Mucosa of gallbladder (tissue), 1 donor: ENCODE measurements around the gene C9orf78. TPM values are rescaled to one million over a fixed set of nuclear protein-coding genes. Genes with fewer than 3 reads are reported as not detected.

Experiments used
- total RNA-seq: library from RNA; stranded (reverse); gene quantifications from one replicate; pipeline ENCODE4 v1.2.1, GENCODE V29; 2021
- donor health status: DM: no; HTN: no; CAD: no.

The C9orf78 gene
- total RNA-seq, 1 donor from 2014 or later: 53.6 TPM

Other genes with a start within 250 kb of the C9orf78 start
- gene C9orf50, start 214.2 kb downstream of the C9orf78 start, total RNA-seq: 1.0 TPM
- gene NTMT1, start 209.1 kb downstream of the C9orf78 start, total RNA-seq: 45.1 TPM
- 21.0 TPM for gene ASB6, start 193.1 kb downstream of the C9orf78 start, total RNA-seq
- gene PRRX2, start 169.6 kb downstream of the C9orf78 start, total RNA-seq: 1.5 TPM
- 5.0 TPM for gene PTGES, start 82.2 kb downstream of the C9orf78 start, total RNA-seq
- 28.1 TPM for gene TOR1B, start 32.1 kb downstream of the C9orf78 start, total RNA-seq
- 35.9 TPM for gene TOR1A, start 11.1 kb downstream of the C9orf78 start, total RNA-seq
- gene USP20, start 183 bp upstream of the C9orf78 start, total RNA-seq: 41.0 TPM
- gene FNBP1, start 207.9 kb upstream of the C9orf78 start, total RNA-seq: 66.4 TPM
- 39.6 TPM for gene GPR107, start 218.6 kb upstream of the C9orf78 start, total RNA-seq